Stimulated activated CD8-positive, alpha-beta memory T cell treated with anti-CD3 and anti-CD28 coated beads, Interleukin-12 subunit alpha, Interleukin-12 subunit beta, amount 100 ng/mL, for 1 hour (primary cell): ENCODE data around the gene GLCCI1.

Experiments
- DNase-seq: peaks from one replicate; pipeline ENCODE4 v3.0.0-alpha.2; 2020; ENCODE audit warnings: low read depth

Gene GLCCI1

GRCh38 chr7:7968544-7969305 lies at the start of gene GLCCI1:
Gene GLCCI1, plus strand, starts transcription at chr7:7968796. Its CDS starts 555 bp downstream, at chr7:7969351.
- peak; percentile 91 for DNase-seq

GRCh38 chr7:7919449-7919945 lies 49.1 kb upstream of the GLCCI1 start:
- DNase-seq: no peak

GRCh38 chr7:7920056-7920455 lies 48.5 kb upstream of the GLCCI1 start:
- DNase-seq: no peak

GRCh38 chr7:7920481-7920880 lies 48.1 kb upstream of the GLCCI1 start:
- DNase-seq: no peak

GRCh38 chr7:7921830-7922229 lies 46.8 kb upstream of the GLCCI1 start:
- no peak for DNase-seq

- DNase-seq: no peak
Measured at GRCh38 chr7:7922684-7923385, 45.8 kb upstream of the GLCCI1 start.

GRCh38 chr7:7923818-7924217 lies 44.8 kb upstream of the GLCCI1 start:
- no peak for DNase-seq

GRCh38 chr7:7924303-7924702 lies 44.3 kb upstream of the GLCCI1 start:
- DNase-seq: no peak

- DNase-seq: no peak
Measured at GRCh38 chr7:7931626-7932025, 37.0 kb upstream of the GLCCI1 start.

- DNase-seq: no peak
Measured at GRCh38 chr7:7932553-7932952, 36.0 kb upstream of the GLCCI1 start.

- DNase-seq: no peak
Measured at GRCh38 chr7:7933915-7934526, 34.6 kb upstream of the GLCCI1 start.

GRCh38 chr7:7934945-7935344 lies 33.7 kb upstream of the GLCCI1 start:
- no peak for DNase-seq

- DNase-seq: no peak
Measured at GRCh38 chr7:7938471-7938870, 30.1 kb upstream of the GLCCI1 start.

- no peak for DNase-seq
Measured at GRCh38 chr7:7943951-7944350, 24.6 kb upstream of the GLCCI1 start.

- DNase-seq: no peak
Measured at GRCh38 chr7:7944619-7945282, 23.8 kb upstream of the GLCCI1 start.

GRCh38 chr7:7946486-7946885 lies 22.1 kb upstream of the GLCCI1 start:
- no peak for DNase-seq

- DNase-seq: no peak
Measured at GRCh38 chr7:7948232-7948631, 20.4 kb upstream of the GLCCI1 start.

GRCh38 chr7:7953806-7954205 lies 14.8 kb upstream of the GLCCI1 start:
- DNase-seq: no peak

- no peak for DNase-seq
Measured at GRCh38 chr7:7956531-7957128, 12.0 kb upstream of the GLCCI1 start.

- DNase-seq: no peak
Measured at GRCh38 chr7:7957513-7957912, 11.1 kb upstream of the GLCCI1 start.

GRCh38 chr7:7959979-7960670 lies 8.5 kb upstream of the GLCCI1 start:
- DNase-seq: no peak
